CD14-positive monocyte (primary cell): ENCODE measurements around the gene CPED1. TPM values are rescaled to one million over a fixed set of nuclear protein-coding genes. Genes with fewer than 3 reads are reported as not detected.

Source experiments
- DNase-seq, 3 donors: peaks; one replicate each; pipeline ENCODE4 v3.0.0-alpha.2; 2011 to 2022
- H2AFZ ChIP-seq: 2 replicates; pipeline ENCODE4 v1.6.0; 2012; ENCODE audit warnings: mild to moderate bottlenecking, low read depth, low read length, inconsistent platforms; ENCODE audit not compliant: insufficient read depth, poor library complexity, severe bottlenecking
- H3K27ac ChIP-seq, 2 donors: 1 replicate in 1 of 2; 2 replicates in 1 of 2; pipeline ENCODE4 v1.5.1; 2012 to 2013; ENCODE audit warnings: low read length in 2 of 2, control low read depth in 1 of 2, inconsistent platforms in 1 of 2, low read depth in 1 of 2, mild to moderate bottlenecking in 1 of 2
- H3K27me3 ChIP-seq, 2 donors: one replicate each; pipeline versions ENCODE4 v1.6.0 to v1.6.1; 2011 to 2013; ENCODE audit warnings: low read length in 2 of 2; ENCODE audit not compliant: control insufficient read depth in 2 of 2, insufficient read depth in 2 of 2
- H3K36me3 ChIP-seq, 2 donors: replicated peaks in 1 of 2; 1 replicate in 1 of 2; 2 replicates in 1 of 2; pipeline versions ENCODE4 v1.5.1 to v1.6.1; 2012 to 2013; ENCODE audit warnings: low read length in 2 of 2, control low read depth in 1 of 2, inconsistent platforms in 1 of 2, mild to moderate bottlenecking in 1 of 2; ENCODE audit not compliant: insufficient read depth in 2 of 2, control insufficient read depth in 1 of 2
- H3K4me1 ChIP-seq, 2 donors: 1 replicate in 1 of 2; 2 replicates in 1 of 2; pipeline versions ENCODE4 v1.5.1 to v1.6.1; 2012 to 2013; ENCODE audit warnings: low read length in 2 of 2, control low read depth in 1 of 2, inconsistent platforms in 1 of 2, mild to moderate bottlenecking in 1 of 2, moderate library complexity in 1 of 2; ENCODE audit not compliant: insufficient read depth in 2 of 2, control insufficient read depth in 1 of 2
- H3K4me2 ChIP-seq: replicated peaks from 2 replicates; pipeline ENCODE3; 2012; ENCODE audit warnings: low read length, moderate library complexity, mild to moderate bottlenecking; ENCODE audit not compliant: poor library complexity, severe bottlenecking; ENCODE audit errors: extremely low read depth
- H3K4me3 ChIP-seq, 3 experiments: fragments of 200-600 bp in 1 of 3; sonication (generic) in 1 of 3; replicated peaks in 1 of 3; 1 replicate in 2 of 3; 2 replicates in 1 of 3; pipeline ENCODE4 v1.5.1; 2011 to 2013; ENCODE audit warnings: low read length in 3 of 3, mild to moderate bottlenecking in 3 of 3, control low read depth in 2 of 3, low read depth in 2 of 3, inconsistent platforms in 1 of 3, moderate library complexity in 1 of 3
- H3K79me2 ChIP-seq: 2 replicates; pipeline ENCODE4 v1.6.0; 2012; ENCODE audit warnings: mild to moderate bottlenecking, control low read depth, inconsistent platforms, low read length, moderate library complexity; ENCODE audit not compliant: insufficient read depth
- H3K9ac ChIP-seq: 2 replicates; pipeline ENCODE4 v1.6.0; 2017; ENCODE audit warnings: low read length, mild to moderate bottlenecking; ENCODE audit not compliant: insufficient read depth, poor library complexity, severe bottlenecking
- H3K9me3 ChIP-seq, 2 donors: replicated peaks in 1 of 2; 1 replicate in 1 of 2; 2 replicates in 1 of 2; pipeline versions ENCODE4 v1.5.1 to v1.6.1; 2012 to 2013; ENCODE audit warnings: low read length in 2 of 2, control low read depth in 1 of 2; ENCODE audit not compliant: control insufficient read depth in 1 of 2, insufficient read depth in 1 of 2
- H4K20me1 ChIP-seq: 2 replicates; pipeline ENCODE4 v1.6.0; 2012; ENCODE audit warnings: mild to moderate bottlenecking, low read length, control low read depth, moderate library complexity; ENCODE audit not compliant: insufficient read depth
- H3K27ac Mint-ChIP-seq, 7 donors: one replicate each; pipeline ENCODE4 v1.8.0; 2020; ENCODE audit warnings: mild to moderate bottlenecking in 7 of 7, mixed read lengths in 7 of 7, moderate library complexity in 6 of 7, inconsistent platforms in 2 of 7
- H3K27me3 Mint-ChIP-seq, 3 donors: one replicate each; pipeline ENCODE4 v1.8.0; 2021 to 2022; ENCODE audit warnings: low read depth in 3 of 3, mild to moderate bottlenecking in 3 of 3, mixed read lengths in 3 of 3, moderate library complexity in 3 of 3, inconsistent platforms in 1 of 3
- H3K36me3 Mint-ChIP-seq, 2 donors: one replicate each; pipeline ENCODE4 v1.8.0; 2020; ENCODE audit warnings: mixed read lengths in 2 of 2, inconsistent platforms in 1 of 2, mild to moderate bottlenecking in 1 of 2
- H3K4me1 Mint-ChIP-seq: one replicate; pipeline ENCODE4 v1.8.0; 2020; ENCODE audit warnings: mild to moderate bottlenecking, mixed read lengths
- H3K4me3 Mint-ChIP-seq, 2 donors: one replicate each; pipeline ENCODE4 v1.8.0; 2020; ENCODE audit warnings: mild to moderate bottlenecking in 2 of 2, mixed read lengths in 2 of 2, moderate library complexity in 1 of 2
- H3K9me3 Mint-ChIP-seq, 7 donors: one replicate each; pipeline ENCODE4 v1.8.0; 2020 to 2022; ENCODE audit warnings: mixed read lengths in 7 of 7, mild to moderate bottlenecking in 6 of 7, moderate library complexity in 6 of 7, inconsistent platforms in 2 of 7
- WGBS: methylation state at CpG from one replicate; pipeline ENCODE4 v1.1.5; 2013; ENCODE audit warnings: missing lambda C conversion rate; ENCODE audit not compliant: insufficient coverage; 5-methylcytosine and 5-hydroxymethylcytosine counted together
- intact Hi-C, 2 donors: fragments of 100-400 bp; cut with micrococcal nuclease; formaldehyde crosslinking; loops; one replicate each; pipeline versions ENCODE4 v1.15.0 to v1.15.1; 2023
- polyA plus RNA-seq, 3 donors: library from polyadenylated mRNA; depleted of rRNA in 1 of 3; unstranded in 2 of 3; stranded (reverse) in 1 of 3; fragments of 300-500 nt in 2 of 3; fragments of >200 nt in 1 of 3; fragmentation: Illumina TruSeq in 2 of 3; gene quantifications; 1 replicate in 2 of 3; 2 replicates in 1 of 3; pipeline ENCODE4 v1.2.3, GENCODE V29; 2012 to 2021
- TF ChIP-seq, protein P1 (sequence below): fragments of 200-600 bp; IDR thresholded peaks from one replicate; pipeline ENCODE4 v1.8.0; 2022; ENCODE audit warnings: antibody characterized with exemption, mild to moderate bottlenecking

CPED1 gene
- polyA plus RNA-seq, 3 donors: 9.8 to 30.0 (median 20.4) TPM

DNA sequence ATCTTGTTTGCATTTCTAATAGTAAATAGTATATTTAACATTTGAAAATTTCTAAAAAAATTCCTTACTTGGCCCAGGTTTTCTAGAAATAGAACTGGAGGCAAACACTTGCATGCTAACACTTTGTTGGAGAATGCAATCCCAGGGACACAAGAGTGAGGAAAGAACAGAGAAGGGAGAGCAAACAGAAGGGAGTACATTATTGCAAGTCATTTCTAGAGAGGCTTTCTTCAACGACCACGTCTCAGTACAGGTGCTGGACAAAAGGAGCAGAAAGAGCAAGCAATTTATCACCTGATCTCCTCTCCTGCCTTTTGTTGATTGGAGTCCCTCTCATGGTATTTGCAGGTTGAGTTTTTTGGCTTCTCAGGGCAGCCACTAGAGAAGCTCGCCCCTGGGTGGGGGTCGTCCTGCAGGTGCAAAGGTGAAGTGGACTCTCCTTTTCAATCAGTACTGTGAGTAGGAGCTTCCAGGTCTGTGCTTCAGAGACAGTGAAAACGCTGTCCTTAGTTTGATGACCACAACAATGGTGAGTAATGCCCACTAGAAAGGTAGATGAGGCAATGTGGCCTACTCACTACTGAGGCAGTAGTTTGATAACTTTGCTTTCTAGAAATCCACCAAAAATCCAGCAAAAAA lies 5.2 kb downstream of the CPED1 start:
- no peak overlapping the region for H3K9ac ChIP-seq
- peak overlapping the region; percentile 9 for H3K4me2 ChIP-seq

DNA sequence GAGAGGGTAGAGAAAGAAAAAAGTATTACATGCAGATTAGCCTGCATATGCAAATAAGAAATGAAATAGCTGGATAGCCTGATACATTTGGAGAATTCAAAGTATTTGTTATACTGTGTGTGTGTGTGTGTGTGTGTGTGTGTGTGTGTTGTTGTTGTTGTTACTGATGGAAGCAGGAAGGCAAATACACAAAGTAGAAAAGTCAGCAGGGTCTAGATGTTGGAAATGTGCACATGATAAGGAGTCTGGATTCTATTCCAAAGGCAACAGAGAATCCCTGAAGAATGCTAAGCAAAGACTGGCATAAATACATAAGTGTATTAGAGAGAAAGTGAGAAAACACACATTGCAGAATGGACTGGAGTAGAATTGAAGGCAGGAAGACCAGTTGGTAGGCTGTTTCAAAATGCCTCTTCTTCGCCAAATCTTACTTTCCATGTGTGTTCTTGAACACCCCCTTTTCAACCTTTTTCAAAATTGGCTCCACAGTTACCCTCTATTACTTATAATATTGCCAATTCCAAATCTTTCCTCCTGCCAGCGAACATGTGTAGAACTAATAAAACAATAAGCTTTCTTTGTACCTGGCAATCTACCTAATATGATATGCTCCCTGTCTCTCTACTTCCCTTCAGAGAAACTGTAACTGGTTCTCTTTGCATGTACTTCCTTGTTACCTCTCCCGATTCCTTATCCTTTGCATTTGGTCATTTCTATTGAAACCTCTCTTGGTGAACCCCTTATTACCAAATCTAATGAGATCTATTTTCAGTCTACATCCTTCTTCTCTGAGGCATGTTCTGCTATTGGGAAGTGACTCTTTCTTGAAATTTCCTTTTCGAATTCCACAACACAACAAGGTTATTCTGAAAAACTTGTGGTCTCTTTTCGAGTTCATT lies 6.2 kb downstream of the CPED1 start:
- Histone ChIP-seq H3K9me3 (no peaks in the 10 kb centered on the region), H4K20me1 (no peaks in the 10 kb centered on the region), H3K4me1 (peaks cover 61 to 99% of the 10 kb centered on the region in 2 donors), H3K27me3 (no peaks in the 10 kb centered on the region), H2AFZ (no peak overlapping the region), H3K79me2 (no peaks in the 10 kb centered on the region), H3K9ac (no peak overlapping the region), H3K4me2 (peak overlapping the region; percentile 83), H3K4me3 (peak overlapping the region in 1 of 3 experiments; percentile 47), H3K27ac (peak overlapping the region in 1 of 2 donors; percentile 45), H3K36me3 (no peaks in the 10 kb centered on the region)
- H3K9me3 Mint-ChIP-seq: peaks cover 0 to 4% (median 0%) of the 10 kb centered on the region in 7 donors
- peak overlapping the region in 6 of 7 donors; percentile 36 to 94 (median 64) for H3K27ac Mint-ChIP-seq
- intact Hi-C loops: no loop called here
- peaks cover 1 to 8% (median 5%) of the 10 kb centered on the region in 3 donors for H3K27me3 Mint-ChIP-seq
- TF ChIP-seq, protein P1, sequence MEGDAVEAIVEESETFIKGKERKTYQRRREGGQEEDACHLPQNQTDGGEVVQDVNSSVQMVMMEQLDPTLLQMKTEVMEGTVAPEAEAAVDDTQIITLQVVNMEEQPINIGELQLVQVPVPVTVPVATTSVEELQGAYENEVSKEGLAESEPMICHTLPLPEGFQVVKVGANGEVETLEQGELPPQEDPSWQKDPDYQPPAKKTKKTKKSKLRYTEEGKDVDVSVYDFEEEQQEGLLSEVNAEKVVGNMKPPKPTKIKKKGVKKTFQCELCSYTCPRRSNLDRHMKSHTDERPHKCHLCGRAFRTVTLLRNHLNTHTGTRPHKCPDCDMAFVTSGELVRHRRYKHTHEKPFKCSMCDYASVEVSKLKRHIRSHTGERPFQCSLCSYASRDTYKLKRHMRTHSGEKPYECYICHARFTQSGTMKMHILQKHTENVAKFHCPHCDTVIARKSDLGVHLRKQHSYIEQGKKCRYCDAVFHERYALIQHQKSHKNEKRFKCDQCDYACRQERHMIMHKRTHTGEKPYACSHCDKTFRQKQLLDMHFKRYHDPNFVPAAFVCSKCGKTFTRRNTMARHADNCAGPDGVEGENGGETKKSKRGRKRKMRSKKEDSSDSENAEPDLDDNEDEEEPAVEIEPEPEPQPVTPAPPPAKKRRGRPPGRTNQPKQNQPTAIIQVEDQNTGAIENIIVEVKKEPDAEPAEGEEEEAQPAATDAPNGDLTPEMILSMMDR: no peak
- 60% methylated on average over 3 of the region's 5 CpGs for WGBS
- peaks cover 0 to 2% of the 10 kb centered on the region in 2 donors for H3K36me3 Mint-ChIP-seq
- peaks cover 88% of the 10 kb centered on the region for H3K4me1 Mint-ChIP-seq
- peak overlapping the region in 1 of 2 donors; percentile 47 for H3K4me3 Mint-ChIP-seq
- peak in 2 of 3 donors; percentile 32 to 36 for DNase-seq

More for the DNA sequence above, 5.2 kb downstream of the CPED1 start:
- peaks cover 60 to 97% of the 10 kb centered on the region in 2 donors for H3K4me1 ChIP-seq
- Mint-ChIP-seq H3K4me3 (no peak overlapping the region), H3K4me1 (peaks cover 88% of the 10 kb centered on the region), H3K9me3 (peaks cover 0 to 4% (median 0%) of the 10 kb centered on the region in 7 donors), H3K36me3 (peaks cover 0 to 2% of the 10 kb centered on the region in 2 donors), H3K27ac (peak overlapping the region in 1 of 7 donors; percentile 80), H3K27me3 (peaks cover 3 to 15% (median 5%) of the 10 kb centered on the region in 3 donors)
- H3K9me3 ChIP-seq: no peaks in the 10 kb centered on the region
- no peaks in the 10 kb centered on the region for H3K36me3 ChIP-seq
- H4K20me1 ChIP-seq: no peaks in the 10 kb centered on the region
- H3K79me2 ChIP-seq: no peaks in the 10 kb centered on the region
- no peak overlapping the region for H2AFZ ChIP-seq
- no peak overlapping the region for H3K27ac ChIP-seq
- H3K4me3 ChIP-seq: no peak overlapping the region
- 40% methylated on average over 1 of the region's 5 CpGs for WGBS
- no peaks in the 10 kb centered on the region for H3K27me3 ChIP-seq
- peak in 2 of 3 donors; percentile 26 to 47 for DNase-seq
- TF ChIP-seq, protein P1: no peak
- intact Hi-C loops: no loop called here
